CD4-positive, alpha-beta T cell treated with Interferon alpha-2 for 1 hour (primary cell): Measurements from ENCODE around the gene CCDC87.
A peak's percentile ranks its signal among the peaks of the same experiment; 100 is the strongest.
"Not testable (repeated sequence)": the region's sequence is repeated elsewhere in the genome, so short reads cannot be mapped to it uniquely, and the experiment has no call there.

Experiments used
- DNase-seq, 2 donors: peaks; one replicate each; pipeline ENCODE4 v3.0.0-alpha.2; 2020 to 2022

CCDC87 gene

DNA sequence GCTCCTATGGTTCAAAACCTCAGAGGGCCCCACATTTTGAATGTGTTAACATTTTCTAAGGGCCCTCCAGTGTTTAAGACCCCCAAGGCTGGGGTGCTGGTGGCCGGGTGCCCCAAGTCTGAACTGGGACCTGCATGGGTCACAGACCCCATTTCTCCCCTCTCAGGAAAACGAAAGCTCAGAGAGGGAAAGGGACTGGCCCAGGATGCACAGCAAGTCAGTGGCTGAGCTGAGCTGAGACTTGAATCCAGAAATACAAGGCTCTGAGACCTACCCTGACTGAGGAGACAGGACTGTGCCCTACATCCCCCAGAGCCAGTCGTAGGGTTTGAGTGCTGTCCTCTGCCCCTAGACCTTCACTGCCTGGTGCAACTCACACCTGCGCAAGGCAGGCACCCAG is 42.0 kb downstream of the CCDC87 start:
- no peak for DNase-seq

DNA sequence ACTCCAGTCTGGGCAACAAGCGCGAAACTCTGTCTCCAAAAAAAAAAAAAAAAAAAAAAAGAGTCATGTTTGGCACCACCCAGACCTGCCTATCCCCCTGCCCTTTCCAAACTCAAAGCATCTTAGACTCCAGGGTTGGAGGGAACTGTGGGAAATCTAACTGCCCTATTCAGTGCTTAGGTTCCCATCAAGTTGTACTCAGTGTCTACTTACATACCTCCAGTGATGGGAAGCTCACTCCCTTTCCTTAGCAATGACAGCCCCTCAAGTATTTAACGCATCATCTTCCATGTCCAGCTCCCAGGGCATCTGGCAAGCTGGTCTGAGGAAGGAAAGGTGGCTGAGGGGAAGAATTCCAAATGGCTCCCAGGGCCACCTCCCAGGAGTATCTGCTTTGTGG is 43.2 kb downstream of the CCDC87 start:
- no peak for DNase-seq

DNA sequence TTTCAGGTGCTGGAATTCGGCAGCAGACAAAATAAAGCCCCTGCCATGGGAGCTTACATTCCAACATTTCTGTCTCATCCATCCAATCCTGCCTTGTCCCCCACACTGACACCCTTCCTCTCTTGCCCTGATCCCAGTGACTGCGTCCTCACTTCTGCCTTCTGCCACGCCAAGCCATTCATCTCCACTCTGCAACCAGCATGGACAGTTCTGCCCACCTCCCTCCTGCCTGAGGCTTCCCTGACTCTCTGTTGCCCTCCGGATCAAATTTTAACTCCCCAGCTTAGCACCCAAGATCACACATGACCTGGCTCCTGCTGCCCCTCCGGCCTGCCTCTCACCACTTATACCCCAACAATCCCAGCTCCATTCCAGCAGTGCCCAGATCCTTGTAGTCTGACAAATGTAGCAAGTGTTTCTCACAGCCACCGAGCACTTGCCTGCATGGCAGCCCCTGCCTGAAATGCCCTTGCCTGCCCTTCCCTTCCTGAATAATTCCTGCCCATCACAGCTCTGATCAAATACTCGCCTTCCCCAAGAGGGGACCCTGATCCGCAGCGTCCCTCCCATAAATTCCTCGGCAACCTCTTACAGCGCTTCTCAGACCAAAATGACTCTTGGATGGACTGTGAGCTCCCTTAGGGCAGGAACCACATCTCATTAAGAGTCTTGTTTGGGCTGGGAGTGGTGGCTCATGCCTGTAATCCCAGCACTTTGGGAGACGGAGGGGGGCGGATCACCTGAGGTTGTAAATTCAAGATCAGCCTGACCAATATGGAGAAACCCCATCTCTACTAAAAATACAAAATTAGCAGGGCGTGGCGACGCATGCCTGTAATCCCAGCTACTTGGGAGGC is 43.9 kb downstream of the CCDC87 start:
- DNase-seq, result no peak

DNA sequence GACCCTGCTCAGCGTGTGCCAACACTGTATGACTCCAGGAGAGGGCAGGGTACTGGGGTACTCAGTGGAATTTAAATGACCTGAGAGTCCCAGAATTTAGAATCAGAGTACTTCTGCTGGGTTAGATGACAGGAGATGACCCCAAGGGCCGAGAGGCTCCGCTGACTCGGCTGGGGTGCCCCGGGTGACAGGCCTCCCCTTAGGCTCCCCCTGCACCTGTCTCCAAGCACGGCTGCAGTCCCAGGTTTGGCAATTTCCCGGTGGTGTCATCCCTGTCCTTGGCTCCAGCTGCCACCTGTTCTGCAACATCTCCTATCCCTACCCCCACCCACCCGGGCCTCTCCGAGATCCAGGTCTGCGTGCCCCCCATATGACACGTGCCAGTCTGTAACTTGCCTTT is 44.8 kb downstream of the CCDC87 start:
- DNase-seq, result no peak

DNA sequence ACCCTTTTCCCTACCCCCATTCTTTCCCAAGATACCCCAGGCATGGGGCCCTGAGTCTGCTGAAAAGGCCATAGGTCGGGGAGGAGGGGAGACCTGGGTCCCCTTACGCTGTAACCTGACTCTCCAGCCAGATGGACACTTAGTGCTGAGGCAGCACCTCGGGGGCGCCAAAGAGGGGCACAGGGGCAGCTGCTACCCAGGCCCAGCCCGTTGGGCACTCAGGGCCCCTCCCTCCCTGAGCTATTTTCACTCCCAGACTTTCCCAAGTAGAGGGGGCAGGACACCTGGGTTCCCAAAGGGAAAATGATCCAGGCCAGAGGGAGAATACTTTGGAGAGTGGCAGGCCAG is 45.2 kb downstream of the CCDC87 start:
- DNase-seq, result no peak

DNA sequence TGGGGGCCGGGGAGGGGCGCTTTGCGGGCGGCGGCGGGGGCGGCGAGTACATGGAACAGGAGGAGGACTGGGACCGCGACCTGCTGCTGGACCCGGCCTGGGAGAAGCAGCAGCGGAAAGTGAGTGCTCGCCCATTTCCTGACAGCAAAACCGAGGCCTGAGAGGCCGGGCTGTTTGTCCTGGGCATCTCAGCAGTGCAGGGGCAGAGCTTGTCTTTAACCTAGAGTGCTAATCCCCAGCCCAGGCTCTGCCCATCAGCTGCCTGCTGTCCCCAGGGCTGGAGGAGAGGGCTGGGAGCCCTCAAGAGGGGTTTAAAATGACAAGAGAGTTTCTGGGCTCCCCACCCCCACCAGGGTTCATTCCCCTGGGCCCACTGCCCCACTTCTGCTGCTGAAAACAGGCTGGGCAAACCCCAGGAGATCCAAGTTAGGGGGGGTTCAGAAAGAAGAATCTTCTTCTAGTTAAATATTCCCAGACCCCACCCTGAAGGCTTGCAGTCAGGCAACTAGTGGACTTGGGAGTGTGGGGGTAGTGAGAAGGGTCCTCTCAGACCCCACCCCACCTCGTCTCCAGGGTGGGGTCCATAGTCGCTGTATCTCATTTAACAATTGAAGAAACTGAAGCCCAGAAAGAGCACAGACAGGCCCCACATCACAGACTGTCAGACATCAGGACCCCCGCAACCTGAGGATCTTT is 45.7 kb downstream of the CCDC87 start:
- no peak for DNase-seq

DNA sequence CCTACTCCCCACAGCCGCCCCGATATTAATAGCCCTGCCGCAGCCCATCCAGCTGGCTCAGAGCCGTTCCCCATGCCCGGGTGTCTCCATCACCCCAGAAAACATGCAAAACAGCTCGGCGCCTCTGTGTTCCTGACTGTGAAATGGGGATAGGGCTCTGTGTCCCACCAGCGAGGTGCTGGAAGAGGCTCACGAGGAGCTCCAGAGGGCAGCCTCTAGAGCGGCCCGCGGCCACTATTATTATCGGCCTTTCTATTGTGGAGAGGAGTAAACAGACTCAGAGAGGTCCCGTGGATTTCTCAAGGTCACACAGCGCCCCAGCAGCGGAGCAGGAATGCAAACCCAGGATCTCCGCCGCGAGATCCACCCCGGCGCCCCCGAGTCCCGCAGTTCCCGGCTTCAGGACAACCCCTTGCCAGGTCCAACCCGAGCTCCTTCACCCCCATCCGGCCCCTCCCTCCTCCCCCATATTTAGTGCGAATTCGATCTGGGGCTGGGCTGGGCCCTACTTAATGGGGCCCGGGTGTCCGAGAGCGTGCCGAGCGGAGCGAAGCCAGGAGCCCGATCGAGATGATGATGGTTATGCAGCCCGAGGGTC is 46.4 kb downstream of the CCDC87 start, which contains the start of gene ACTN3:
ACTN3 (plus strand) TSS at position 536 of the 598 bp plus-strand sequence; CDS start at position 571, 35 bp downstream.
- DNase-seq, result peak in 1 of 2 donors; percentile 19

DNA sequence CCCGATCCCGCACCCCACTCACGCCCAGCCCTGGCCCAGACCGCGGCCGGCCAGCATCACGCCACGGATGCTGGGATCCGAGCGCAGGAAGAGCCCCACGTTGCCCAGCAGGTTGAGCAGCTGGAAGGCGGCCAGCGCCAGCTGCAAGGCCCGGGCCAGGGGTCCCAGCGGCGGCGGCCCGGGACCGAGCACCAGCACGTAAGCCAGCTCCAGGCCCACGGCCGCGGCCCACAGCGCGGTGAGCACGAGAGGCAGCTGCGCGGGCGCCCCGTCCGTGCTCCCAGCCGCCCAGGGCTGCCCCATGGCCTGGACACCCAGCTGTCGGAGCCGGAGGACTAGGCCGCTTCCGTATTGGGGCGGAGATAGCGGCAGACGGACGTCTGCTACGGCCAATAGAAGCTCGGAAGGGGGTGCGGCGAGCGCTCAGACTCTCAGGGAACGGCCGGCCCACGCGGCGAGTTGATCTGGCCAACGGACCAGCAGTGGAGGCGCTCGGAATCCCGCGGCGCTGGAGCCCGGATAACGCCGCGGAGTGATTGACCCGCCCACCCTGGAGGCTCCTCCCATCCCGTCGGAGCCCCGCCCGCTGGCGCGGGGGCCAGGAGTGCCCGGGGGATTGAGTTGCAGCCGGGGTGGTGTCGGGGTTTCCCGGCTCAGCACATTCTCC is 47.0 kb downstream of the CCDC87 start, which contains the start of gene ZDHHC24:
ZDHHC24 (minus strand) TSS at position 348 of the 667 bp plus-strand sequence; CDS start at position 303, 45 bp downstream.
- peak; percentile 89 to 91 for DNase-seq

DNA sequence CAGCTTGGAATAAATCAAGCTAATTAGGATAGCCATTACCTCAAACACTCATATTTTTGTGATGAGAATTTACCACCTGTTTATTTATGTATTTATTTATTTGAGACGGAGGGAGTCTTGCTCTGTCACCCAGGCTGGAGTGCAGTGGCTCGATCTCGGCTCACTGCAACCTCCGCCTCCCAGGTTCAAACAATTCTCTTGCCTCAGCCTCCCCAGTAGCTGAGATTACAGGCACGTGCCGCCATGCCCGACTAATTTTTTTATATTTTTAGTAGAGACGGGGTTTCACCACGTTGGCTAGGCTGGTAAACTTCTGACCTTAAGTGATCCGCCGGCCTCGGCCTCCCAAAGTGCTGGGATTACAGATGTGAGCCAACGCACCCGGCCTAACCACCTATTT is 47.9 kb downstream of the CCDC87 start:
- DNase-seq, result not testable (repeated sequence)

DNA sequence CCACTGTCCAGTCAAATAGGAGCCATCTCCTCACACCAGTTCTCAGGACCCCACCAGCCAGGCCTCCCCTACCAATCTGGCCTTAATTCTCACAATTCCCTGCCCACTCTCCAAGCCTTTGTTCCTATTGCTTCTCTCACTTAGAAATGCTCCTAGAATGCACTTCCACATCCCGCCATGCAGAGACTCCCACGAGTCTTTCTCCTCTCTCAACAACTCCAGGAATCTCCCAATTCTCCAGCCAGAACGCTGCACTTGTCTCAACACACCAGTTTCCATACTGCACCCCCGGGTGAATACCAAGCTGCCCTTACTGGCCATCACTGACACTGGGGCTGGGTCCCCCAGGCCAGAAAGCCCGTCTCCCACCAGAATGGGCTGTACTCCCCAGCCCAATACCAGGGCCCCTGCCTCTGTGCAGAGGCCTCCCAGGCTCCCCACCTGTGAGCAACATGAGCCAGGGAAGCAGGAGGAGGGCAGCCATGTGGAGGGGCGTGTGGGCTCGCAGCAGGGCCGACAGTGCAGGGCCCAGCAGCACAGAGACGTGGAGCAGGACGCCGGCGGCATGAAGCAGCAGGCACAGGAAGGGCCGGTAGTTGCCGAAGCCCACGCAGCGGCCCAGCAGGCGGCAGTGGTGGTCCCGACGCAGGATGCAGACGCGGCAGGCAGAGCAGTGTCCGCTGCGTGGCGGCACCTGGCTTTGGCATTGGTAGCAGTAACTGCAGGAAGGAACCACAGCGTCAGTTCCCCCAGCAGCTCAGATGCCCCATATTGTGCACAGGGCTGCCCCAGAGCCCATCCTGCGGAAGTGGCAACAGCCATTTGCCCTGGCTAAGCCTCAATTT is 49.4 kb downstream of the CCDC87 start:
- DNase-seq, result peak; percentile 76 to 82

DNA sequence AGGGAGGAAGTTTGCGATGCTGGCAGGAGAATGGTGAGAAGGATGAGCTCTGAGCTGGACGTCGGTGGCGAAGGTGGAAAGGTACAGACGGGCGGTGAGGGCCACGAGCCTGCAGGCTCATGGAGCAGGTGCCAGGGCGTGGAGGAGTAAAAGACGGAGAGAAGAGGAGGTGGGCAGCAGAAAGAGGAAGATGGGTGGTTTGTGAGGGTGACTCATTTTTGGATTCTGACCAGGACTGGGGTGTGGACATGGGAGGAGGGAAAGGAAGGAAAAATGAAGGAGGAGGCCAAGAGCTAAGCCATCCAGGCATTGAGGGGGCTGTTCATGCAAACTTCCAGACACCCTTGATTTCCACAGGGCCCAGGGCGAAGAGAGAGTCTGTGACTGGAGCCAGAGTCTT is 50.5 kb downstream of the CCDC87 start:
- DNase-seq, result no peak

DNA sequence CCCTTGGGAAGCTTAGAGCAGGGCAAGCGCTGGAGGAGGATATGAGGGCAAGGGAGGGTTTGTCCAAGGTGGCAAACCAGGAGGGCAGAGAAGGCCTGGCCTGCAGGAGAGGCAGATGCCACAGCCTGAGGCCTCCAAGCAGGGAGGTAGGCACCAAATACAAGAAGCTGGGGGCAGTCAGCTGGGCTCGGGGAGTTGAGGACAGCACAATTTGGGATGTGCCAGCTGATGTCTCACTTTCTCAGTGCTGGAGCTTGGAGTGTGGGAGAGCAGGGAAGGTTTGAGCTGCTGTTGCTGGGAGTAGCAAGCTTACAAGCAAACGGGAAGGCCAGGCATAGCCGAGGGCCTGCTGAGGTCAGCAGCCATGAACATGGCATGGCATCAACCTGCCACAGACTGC is 51.0 kb downstream of the CCDC87 start:
- DNase-seq, result no peak

DNA sequence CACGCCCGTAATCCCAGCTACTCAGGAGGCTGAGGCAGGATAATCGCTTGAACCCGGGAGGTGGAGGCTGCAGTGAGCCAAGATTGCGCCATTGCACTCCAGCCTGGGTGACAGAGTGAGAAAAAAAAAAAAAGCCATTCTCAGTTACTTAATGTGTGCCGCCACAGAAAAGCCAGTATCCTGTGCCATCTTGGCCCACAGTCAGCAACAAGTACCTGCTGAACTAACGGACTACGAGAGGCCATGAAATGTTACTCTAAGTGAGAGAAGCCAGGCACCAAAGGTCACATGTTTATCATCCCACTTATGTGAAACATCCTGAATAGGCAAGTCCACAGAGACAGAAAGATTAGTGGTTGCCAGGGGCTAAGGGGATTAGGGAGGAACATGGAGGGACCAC is 52.3 kb downstream of the CCDC87 start:
- not testable (repeated sequence) for DNase-seq
